HG03045 (cell line): ENCODE data around the gene NABP2.
"Not testable (repeated sequence)": the region's sequence is repeated elsewhere in the genome, so short reads cannot be mapped to it uniquely, and the experiment has no call there.

Source experiments
- ATAC-seq: cut with Tn5 transposase; IDR thresholded peaks from one replicate; pipeline ENCODE4 v1.9.1; 2021; ENCODE audit warnings: mild to moderate bottlenecking, moderate library complexity; ENCODE audit not compliant: unreplicated experiment

The NABP2 gene

GRCh38 chr12:56267443-56268071, 43.4 kb downstream of the NABP2 start:
- no peak for ATAC-seq

DNA sequence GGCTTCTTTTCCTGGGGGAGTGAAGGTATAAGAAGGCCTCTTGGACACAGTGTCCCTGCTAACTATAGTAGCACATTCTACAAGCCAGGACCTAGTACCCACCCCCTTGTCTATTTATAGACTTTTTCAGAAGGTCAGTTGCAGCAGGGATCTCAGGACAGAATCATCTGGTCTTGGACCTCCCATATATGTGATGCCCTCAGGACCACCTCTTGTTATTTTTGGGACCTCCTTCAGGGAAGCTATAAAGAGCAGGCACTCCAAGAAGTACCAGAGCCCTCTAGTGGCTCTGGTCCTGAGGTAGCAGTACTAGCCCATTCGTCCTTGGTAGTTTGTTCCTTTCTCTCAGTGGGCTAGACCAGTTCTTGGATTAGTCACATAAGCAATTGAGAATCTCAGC, 46.9 kb downstream of the NABP2 start:
- no peak for ATAC-seq

GRCh38 chr12:56272468-56272867, 48.3 kb downstream of the NABP2 start:
- ATAC-seq = not testable (repeated sequence)

DNA sequence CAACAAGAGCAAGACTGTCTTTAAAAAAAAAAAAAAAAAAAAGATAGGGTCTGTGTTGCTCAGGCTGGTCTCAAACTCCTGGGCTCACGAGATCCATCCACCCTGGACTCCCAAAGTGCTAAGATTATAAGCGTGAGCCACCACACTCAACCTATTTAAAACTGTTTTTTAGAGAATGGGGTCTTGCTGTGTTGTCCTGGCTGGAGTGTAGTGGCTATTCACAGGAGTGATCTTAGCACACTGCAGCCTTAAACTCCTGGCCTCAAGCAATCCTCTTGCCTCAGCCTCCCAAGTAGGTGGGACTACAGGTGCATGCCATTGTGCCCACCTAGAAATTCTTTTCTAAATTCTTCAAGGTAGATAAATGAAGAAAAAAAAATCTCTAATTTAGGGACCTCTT, 50.2 kb downstream of the NABP2 start:
- no peak for ATAC-seq

- no peak for ATAC-seq
These were observed 54.8 kb downstream of the NABP2 start for GRCh38 chr12:56278905-56279304.
